Activated CD8-positive, alpha-beta T cell treated with anti-CD3 and anti-CD28 coated beads, Interleukin-2, amount 10 ng/mL, durations not matched to agents 7 days and 5 days (primary cell): ENCODE results near the gene CNDP1. TPM values are rescaled to one million over a fixed set of nuclear protein-coding genes. Genes with fewer than 3 reads are reported as not detected.
A peak's percentile ranks its signal among the peaks of the same experiment; 100 is the strongest.

Experiments
- ATAC-seq: fragments of 150-1000 bp; cut with Tn5 transposase; one replicate; pipeline ENCODE4 v1.10.0; 2021; ENCODE audit warnings: moderate library complexity
- CTCF ChIA-PET: fragments of 350-600 bp; sonication (Branson Sonifier 250); formaldehyde crosslinking; loops from one replicate; lab custom pipeline; 2021; ENCODE audit warnings: antibody characterized with exemption; lab: Charles Lee
- POLR2A ChIA-PET: fragments of 350-600 bp; sonication (Branson Sonifier 250); formaldehyde crosslinking; loops from one replicate; lab custom pipeline; 2021; ENCODE audit warnings: antibody characterized with exemption; lab: Charles Lee
- DNase-seq: peaks from one replicate; pipeline ENCODE4 v3.0.0-alpha.2; 2020
- H3K27ac Mint-ChIP-seq: one replicate; pipeline ENCODE4 v1.8.0; 2021; ENCODE audit warnings: mild to moderate bottlenecking, mixed read lengths
- H3K27me3 Mint-ChIP-seq: one replicate; pipeline ENCODE4 v1.8.0; 2021; ENCODE audit warnings: low read depth, mixed read lengths
- H3K36me3 Mint-ChIP-seq: one replicate; pipeline ENCODE4 v1.8.0; 2021; ENCODE audit warnings: low read depth, mixed read lengths
- H3K4me1 Mint-ChIP-seq: one replicate; pipeline ENCODE4 v1.8.0; 2021; ENCODE audit warnings: low read depth, mixed read lengths
- H3K4me3 Mint-ChIP-seq: one replicate; pipeline ENCODE4 v1.8.0; 2021; ENCODE audit warnings: mild to moderate bottlenecking, mixed read lengths
- H3K9me3 Mint-ChIP-seq: one replicate; pipeline ENCODE4 v1.8.0; 2022; ENCODE audit warnings: mixed read lengths; ENCODE audit not compliant: insufficient read depth
- total RNA-seq, 2 experiments: library from RNA; stranded (reverse); gene quantifications; one replicate each; pipeline ENCODE4 v1.2.3, GENCODE V29; 2021

Gene CNDP1
- total RNA-seq, 2 experiments from 2014 or later: not detected

DNA sequence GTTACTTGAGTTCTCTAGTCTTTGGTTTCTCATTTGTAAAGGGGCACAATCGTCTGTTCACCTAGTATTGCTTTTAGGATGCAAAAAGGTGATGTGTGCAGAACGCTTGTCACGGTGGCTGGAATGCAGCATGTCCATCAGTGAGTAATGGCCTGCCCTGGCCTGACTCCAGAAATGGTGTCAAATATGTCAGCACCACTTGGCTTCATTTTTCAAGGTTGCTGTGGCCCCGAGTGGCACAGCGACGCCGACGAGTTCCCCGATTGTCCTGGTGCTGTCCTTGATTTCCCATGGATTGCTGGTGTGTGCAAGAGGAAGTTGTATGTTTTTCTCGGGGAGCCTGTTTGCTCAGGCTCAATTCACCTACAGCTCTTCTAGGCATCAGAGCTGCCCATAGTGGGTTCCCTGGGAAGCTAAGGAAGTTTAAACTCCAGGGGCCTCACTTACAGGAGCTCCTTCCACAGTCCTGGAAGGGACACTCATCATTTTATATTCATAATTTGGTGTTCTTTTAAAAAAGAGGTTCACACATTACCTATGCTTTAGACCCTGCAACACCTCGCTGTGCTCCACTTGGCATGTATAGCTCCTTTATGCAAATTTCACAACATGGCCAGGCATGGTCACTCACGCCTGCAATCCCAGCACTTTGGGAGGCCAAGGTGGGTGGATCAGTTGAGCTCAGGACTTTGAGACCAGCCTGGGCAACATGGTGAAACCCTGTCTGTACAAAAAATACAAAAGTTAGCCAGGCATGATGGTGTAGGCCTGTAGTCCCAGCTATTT lies 37.8 kb downstream of the CNDP1 start:
- no peaks in the 10 kb centered on the region for H3K36me3 Mint-ChIP-seq
- H3K9me3 Mint-ChIP-seq: no peaks in the 10 kb centered on the region
- no peak overlapping the region for H3K4me3 Mint-ChIP-seq
- peaks cover 6% of the 10 kb centered on the region for H3K27me3 Mint-ChIP-seq
- CTCF ChIA-PET: interaction anchor here (1.0 kb wide), 1 partner anchor 229 kb away, joined by 3 read pairs; no protein-coding TSS in a partner anchor
- POLR2A ChIA-PET: no interaction called here
- H3K27ac Mint-ChIP-seq: no peak overlapping the region
- DNase-seq (no peak), ATAC-seq (no peak)
- no peaks in the 10 kb centered on the region for H3K4me1 Mint-ChIP-seq

DNA sequence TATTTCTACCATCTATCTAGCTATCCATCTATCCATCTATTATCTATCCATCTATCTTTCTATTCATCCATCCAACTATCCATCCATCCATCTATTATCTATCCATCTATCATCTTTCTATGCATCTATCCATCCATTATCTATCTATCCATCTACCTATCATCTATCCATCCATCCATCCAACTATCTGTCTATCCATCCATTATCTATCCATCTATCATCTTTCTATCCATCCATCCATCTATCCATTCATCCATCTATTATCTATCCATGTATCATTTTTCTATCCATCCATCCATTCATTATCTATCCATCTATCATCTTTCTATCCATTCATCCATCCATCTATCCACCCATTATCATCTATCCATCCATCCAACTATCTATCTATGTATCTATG lies 38.8 kb downstream of the CNDP1 start:
- Mint-ChIP-seq H3K9me3 (no peaks in the 10 kb centered on the region), H3K27ac (no peak overlapping the region), H3K4me3 (no peak overlapping the region), H3K27me3 (peaks cover 10% of the 10 kb centered on the region), H3K4me1 (no peaks in the 10 kb centered on the region), H3K36me3 (no peaks in the 10 kb centered on the region)
- ChIA-PET POLR2A (no interaction called here), CTCF (no interaction called here)
- no peak for ATAC-seq
- DNase-seq: no peak

DNA sequence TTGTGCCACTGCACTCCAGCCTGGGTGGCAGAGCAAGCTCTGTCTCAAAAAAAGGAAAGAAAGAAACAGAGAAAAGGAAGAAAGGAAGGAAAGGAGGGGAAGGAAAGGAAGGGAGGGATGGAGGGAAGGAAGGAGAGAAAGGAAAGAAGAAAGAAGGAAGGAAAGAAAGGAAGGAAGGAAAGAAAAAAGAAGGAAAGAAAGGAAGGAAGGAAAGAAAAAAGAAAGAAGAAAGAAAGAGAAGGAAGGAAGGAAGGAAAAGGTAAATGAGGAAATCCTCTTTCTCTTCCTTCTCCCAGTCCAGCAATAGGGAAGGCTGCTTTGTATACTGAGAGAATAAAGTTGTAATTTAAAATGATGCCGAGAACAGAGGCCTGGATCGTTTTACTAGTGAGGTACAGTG lies 40.6 kb downstream of the CNDP1 start:
- no peak for ATAC-seq
- H3K36me3 Mint-ChIP-seq: no peaks in the 10 kb centered on the region
- peaks cover 17% of the 10 kb centered on the region for H3K27me3 Mint-ChIP-seq
- H3K9me3 Mint-ChIP-seq: no peaks in the 10 kb centered on the region
- H3K4me3 Mint-ChIP-seq: no peak overlapping the region
- H3K4me1 Mint-ChIP-seq: no peaks in the 10 kb centered on the region
- no peak for DNase-seq
- no peak overlapping the region for H3K27ac Mint-ChIP-seq
- ChIA-PET POLR2A (no interaction called here), CTCF (no interaction called here)

DNA sequence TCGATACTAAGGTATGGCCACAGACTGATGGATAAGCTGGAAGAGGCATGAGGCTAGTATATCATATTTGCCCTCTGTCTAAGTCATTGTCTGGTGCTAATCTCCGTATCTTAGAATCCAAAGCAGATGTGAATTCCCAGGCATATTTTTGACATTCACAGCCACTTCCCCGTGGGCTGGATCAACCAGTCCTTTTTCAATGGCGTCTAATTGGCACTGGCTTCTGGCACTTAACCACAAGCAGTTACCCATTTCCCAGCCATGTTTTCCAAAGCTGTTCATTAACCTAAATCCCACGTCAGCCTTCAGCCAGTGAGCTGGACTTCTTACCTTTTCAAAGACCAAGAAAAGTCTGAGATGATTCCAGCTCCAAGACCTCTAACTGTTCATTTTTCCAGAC lies 42.7 kb downstream of the CNDP1 start:
- no peak for DNase-seq
- ChIA-PET POLR2A (no interaction called here), CTCF (no interaction called here)
- Mint-ChIP-seq H3K27me3 (peaks cover 23% of the 10 kb centered on the region), H3K4me1 (no peaks in the 10 kb centered on the region), H3K4me3 (no peak overlapping the region), H3K9me3 (no peaks in the 10 kb centered on the region), H3K27ac (no peak overlapping the region), H3K36me3 (no peaks in the 10 kb centered on the region)
- no peak for ATAC-seq

DNA sequence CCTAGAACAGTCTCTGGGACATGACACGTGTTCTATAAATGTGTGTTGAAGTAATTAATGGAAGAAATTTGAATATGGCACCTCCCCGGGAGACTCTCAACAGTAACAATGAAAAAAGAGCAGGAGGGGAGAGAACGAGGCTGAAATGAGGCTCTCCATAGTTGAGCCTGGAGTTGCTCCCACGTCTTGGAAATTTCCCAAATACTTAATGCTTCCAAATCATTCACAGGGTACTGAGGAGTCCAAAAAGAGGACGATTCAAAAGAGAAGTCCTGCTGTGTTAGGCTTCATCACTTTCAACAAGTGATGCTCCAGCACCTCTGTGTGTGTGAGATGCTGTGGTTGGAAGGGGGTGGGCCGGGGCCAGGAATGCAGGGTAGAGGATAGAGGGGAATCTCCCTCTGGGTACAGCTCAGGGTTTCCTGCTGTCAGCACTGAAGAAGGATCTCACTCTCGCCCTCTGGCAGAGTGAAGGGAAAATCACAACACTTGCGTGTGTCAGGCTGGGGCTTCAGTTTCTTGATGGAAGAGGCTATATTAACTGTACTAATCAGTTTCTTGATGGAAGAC lies 45.3 kb downstream of the CNDP1 start:
- Mint-ChIP-seq H3K9me3 (no peaks in the 10 kb centered on the region), H3K4me3 (no peak overlapping the region), H3K27me3 (peaks cover 25% of the 10 kb centered on the region), H3K4me1 (no peaks in the 10 kb centered on the region), H3K36me3 (no peaks in the 10 kb centered on the region), H3K27ac (no peak overlapping the region)
- ChIA-PET POLR2A (no interaction called here), CTCF (no interaction called here)
- no peak for DNase-seq
- no peak for ATAC-seq

DNA sequence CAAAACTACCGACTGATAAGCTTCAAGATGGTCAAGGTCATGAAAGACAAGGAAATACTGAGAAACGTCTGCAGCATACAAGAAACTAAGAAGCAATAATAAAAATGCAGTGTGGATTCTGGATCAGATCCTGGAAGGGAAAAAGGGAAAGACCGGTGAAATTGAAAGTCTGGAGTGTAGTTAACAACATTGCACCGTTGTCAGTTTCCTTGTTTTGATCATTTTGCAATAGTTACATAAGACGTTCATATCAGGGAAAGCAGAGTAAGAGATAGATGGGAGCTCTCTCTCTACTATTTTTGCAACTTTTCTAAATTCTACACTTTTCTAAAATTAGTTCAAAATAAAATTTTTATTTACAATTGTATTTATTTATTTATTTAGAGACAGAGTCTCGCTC lies 48.3 kb downstream of the CNDP1 start:
- Mint-ChIP-seq H3K27ac (no peak overlapping the region), H3K4me3 (no peak overlapping the region), H3K36me3 (no peaks in the 10 kb centered on the region), H3K4me1 (no peaks in the 10 kb centered on the region), H3K27me3 (peaks cover 38% of the 10 kb centered on the region), H3K9me3 (no peaks in the 10 kb centered on the region)
- CTCF ChIA-PET: no interaction called here
- ATAC-seq: no peak
- DNase-seq: no peak
- POLR2A ChIA-PET: no interaction called here

DNA sequence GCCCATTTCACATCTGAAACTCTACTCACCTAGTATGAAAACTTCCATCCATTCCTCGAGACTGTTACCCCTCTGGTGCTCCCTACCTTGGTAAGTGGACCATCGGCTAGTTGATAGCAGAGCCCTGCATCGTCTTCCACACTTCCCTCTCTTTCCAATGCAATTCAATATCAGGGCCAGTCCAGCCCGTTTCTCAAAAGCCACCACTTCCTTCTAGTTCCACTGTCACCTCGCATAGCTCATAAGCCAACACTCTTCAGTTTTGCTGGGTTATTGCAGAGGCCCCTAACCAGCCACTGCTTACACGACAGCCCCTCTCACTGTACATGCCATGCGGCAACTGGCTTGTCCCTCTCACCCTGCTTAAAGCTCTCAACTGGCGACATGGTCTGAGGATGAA lies 53.1 kb downstream of the CNDP1 start:
- Mint-ChIP-seq H3K4me3 (no peak overlapping the region), H3K27ac (no peak overlapping the region), H3K9me3 (no peaks in the 10 kb centered on the region), H3K36me3 (peaks cover 2% of the 10 kb centered on the region), H3K4me1 (no peaks in the 10 kb centered on the region), H3K27me3 (peaks cover 21% of the 10 kb centered on the region)
- no peak for ATAC-seq
- CTCF ChIA-PET: no interaction called here
- POLR2A ChIA-PET: no interaction called here
- DNase-seq: no peak

DNA sequence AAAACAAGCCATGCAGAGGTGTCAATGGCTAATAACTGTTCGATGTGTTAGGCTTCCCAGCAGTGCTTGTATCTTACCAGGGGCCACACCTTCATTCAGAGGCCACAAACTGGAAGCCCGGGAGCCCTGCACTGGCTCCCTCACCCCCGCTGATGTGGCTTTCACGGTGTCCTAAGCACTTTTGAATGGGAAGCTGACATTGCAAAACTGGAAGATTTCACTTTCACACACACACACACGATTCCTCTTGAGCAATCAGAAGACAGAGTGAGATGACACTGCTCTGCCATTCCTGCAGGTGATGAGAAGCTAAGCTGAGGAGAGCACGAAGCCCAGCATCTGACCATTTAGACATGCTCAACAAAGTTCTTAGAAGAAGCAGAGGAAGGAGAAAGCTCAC lies 54.7 kb downstream of the CNDP1 start:
- POLR2A ChIA-PET: no interaction called here
- ATAC-seq: no peak
- no peak overlapping the region for H3K4me3 Mint-ChIP-seq

DNA sequence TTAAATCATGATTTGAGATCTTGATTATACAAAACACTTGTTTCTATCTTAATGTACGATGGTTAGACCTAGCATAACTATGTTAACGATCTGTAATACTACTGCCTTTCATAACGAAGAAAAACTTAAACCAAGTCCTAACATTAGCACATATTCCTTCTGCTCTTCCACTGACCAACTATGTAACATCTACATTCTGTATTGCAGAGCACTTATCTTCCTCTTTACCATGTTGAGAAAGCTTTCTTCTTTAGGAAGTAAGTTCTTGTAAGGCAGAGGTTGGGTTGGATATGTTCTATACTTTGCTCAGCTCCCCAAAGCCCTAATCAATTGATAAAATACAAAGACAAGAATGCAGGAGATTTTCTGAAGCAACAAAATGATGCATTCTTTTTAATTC lies 55.5 kb downstream of the CNDP1 start:
- ChIA-PET POLR2A (interaction anchor here (0.6 kb wide), 1 partner anchor 689 kb away, joined by 3 read pairs; no protein-coding TSS in a partner anchor), CTCF (interaction anchor here (1.1 kb wide), 1 partner anchor 248 kb away, joined by 3 read pairs; no protein-coding TSS in a partner anchor)
- no peak overlapping the region for H3K4me3 Mint-ChIP-seq
- H3K4me1 Mint-ChIP-seq: peaks cover 7% of the 10 kb centered on the region
- peaks cover 15% of the 10 kb centered on the region for H3K27me3 Mint-ChIP-seq
- no peaks in the 10 kb centered on the region for H3K9me3 Mint-ChIP-seq
- no peak for ATAC-seq
- peaks cover 18% of the 10 kb centered on the region for H3K36me3 Mint-ChIP-seq
- H3K27ac Mint-ChIP-seq: no peak overlapping the region
- no peak for DNase-seq

More for the DNA sequence above, 54.7 kb downstream of the CNDP1 start:
- Mint-ChIP-seq H3K4me1 (peaks cover 3% of the 10 kb centered on the region), H3K27ac (no peak overlapping the region), H3K27me3 (peaks cover 19% of the 10 kb centered on the region), H3K36me3 (peaks cover 13% of the 10 kb centered on the region), H3K9me3 (no peaks in the 10 kb centered on the region)
- DNase-seq: no peak
- CTCF ChIA-PET: no interaction called here

DNA sequence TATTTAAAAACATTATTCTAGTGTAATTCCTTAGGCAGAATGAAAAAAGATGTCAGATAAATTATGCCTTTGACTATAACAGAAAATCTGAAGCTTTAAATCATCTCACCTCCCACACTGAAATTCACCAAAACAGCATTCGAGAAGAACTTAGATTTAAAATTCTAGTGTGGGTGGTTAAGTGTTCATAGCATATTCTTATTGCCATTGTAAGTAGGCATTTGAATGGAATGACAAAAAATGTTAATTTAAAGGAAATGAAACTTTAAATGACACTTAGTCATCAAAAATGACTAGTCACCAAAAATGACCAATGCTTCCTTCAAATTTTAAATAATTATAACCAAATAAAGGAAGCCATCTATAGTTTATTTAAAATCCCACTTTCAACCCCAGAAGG lies 56.4 kb downstream of the CNDP1 start:
- H3K4me3 Mint-ChIP-seq: no peak overlapping the region
- peaks cover 27% of the 10 kb centered on the region for H3K36me3 Mint-ChIP-seq
- POLR2A ChIA-PET: interaction anchor here (0.6 kb wide), 2 partner anchors 16 to 690 kb away, joined by 3 read pairs; no protein-coding TSS in a partner anchor

DNA sequence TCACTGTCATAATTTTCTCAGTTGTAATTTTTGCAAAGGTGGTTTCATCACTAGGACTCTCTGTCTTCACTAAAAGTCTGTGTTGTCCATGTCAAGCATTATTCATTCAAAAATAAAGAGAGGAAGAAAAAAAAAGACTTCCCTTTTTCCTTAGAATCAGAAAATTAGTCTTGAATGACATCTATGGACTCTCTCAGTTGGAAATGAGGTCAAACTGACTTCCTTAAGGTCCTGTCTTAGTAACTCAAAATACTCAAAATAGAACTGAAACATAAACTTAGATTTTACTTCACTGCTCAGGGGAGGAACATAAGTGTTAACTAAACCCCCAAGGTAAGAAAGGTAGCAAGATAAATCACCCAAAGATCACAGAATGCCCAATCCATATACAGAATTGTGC lies 61.1 kb downstream of the CNDP1 start:
- ChIA-PET POLR2A (no interaction called here), CTCF (no interaction called here)
- no peaks in the 10 kb centered on the region for H3K9me3 Mint-ChIP-seq
- H3K27ac Mint-ChIP-seq: peak overlapping the region; percentile 69
- peaks cover 41% of the 10 kb centered on the region for H3K4me1 Mint-ChIP-seq
- ATAC-seq: no peak
- DNase-seq: no peak
- peaks cover 36% of the 10 kb centered on the region for H3K36me3 Mint-ChIP-seq
- H3K27me3 Mint-ChIP-seq: no peaks in the 10 kb centered on the region
- H3K4me3 Mint-ChIP-seq: peak overlapping the region; percentile 67

More for the DNA sequence above, 56.4 kb downstream of the CNDP1 start:
- peaks cover 15% of the 10 kb centered on the region for H3K27me3 Mint-ChIP-seq
- DNase-seq (no peak), ATAC-seq (no peak)
- no peaks in the 10 kb centered on the region for H3K9me3 Mint-ChIP-seq
- peaks cover 16% of the 10 kb centered on the region for H3K4me1 Mint-ChIP-seq
- H3K27ac Mint-ChIP-seq: no peak overlapping the region
- CTCF ChIA-PET: interaction anchor here (1.1 kb wide), 1 partner anchor 249 kb away, joined by 3 read pairs; no protein-coding TSS in a partner anchor

DNA sequence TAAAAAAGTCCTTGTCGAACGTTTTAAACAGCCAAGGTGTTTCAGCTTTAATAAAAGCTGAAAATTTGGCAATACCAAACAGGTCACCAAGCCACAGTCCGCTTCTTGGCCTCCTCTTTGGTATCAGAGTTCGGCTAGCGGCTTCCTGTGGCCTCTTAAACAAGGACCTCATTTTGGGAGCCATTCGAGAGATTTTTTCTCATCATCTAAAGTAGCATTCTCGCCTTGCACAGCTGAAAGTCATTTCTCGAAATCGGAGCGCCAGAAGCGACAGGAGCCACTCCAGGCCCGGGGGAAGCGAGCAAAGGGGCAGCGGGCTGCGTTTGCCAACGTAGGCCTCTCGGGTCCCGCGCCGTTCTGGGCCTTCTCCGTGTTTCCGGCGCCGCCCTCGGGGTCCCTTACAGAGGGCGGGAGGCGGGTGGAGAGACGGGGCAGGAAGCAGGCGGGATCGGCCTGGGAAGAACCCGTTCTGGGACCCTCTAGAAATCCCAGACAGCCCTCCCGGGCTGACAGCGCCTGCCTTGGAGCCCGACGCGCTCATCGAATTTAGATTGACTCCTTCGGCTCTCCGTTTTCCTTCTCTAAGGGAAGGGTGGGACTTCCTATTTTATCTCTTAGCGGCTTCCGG lies 62.8 kb downstream of the CNDP1 start:
- DNase-seq: peak; percentile 75
- Mint-ChIP-seq H3K4me1 (peaks cover 45% of the 10 kb centered on the region), H3K9me3 (no peaks in the 10 kb centered on the region), H3K27ac (peak overlapping the region; percentile 99), H3K27me3 (no peaks in the 10 kb centered on the region), H3K4me3 (peak overlapping the region; percentile 96), H3K36me3 (peaks cover 42% of the 10 kb centered on the region)
- ChIA-PET CTCF (interaction anchor here (0.9 to 1.9 kb wide), 2 partner anchors 104 to 402 kb away, joined by 3 to 6 read pairs; no protein-coding TSS in a partner anchor), POLR2A (interaction anchor here (0.6 to 3.4 kb wide), 7 partner anchors 9 to 613 kb away, joined by 3 to 23 read pairs (median 4); partner anchors contain the start of gene TSHZ1)
- peak; percentile 59 for ATAC-seq
